Measurements from ENCODE around the gene RHOJ.
"Not testable (repeated sequence)": the region's sequence is repeated elsewhere in the genome, so short reads cannot be mapped to it uniquely, and the experiment has no call there.

Gene RHOJ

DNA sequence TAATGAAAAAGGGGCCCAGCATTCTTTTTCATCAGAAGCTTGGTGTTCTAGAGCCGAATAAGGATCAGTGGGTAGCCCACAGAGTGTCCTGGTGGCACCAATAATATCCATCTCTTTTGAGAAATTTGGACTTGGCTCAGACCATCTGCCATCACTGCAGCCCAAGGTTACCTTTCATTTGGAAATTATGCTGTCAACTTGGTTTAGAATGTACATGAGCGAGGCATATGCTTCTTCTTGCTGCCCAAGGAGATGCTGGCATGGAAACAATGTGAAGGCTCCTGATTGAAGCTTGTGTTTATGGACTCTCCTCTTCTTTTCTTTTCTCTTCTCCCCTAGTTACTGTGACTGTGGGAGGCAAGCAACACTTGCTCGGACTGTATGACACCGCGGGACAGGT is 64.5 kb downstream of the RHOJ start:
- DNase-seq (ENCODE audit: low spot score), result no peak

DNA sequence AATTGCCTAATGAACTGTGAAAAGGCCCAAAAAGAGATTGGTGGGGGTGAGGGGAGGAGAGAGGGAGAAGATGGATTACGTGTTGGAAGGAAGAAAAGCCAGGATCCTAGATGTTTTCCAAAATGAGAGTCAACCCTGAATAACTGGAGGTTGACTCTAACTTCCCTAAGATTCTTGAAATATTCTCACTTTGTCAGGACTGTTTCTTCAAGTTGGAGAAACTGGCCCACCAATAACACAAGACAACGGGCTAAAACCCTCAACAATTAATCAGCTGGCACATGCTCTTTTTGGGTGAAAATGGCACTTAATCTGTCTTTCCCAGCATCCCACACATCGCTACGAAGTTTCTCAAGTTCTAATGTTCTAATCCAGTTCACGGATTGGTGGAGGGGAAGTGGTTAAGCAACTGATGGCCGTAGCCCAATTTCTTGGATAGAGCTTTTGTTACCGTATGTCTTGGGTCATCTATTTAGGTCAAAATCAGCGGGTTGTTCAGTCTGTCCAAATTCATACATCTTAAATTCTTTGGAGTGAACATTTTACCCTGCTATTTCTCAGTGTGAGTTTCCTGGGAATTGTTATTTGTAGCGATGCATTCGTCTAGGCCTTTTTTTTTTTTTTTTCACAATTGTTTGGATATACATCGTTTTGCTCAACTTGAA is 65.5 kb downstream of the RHOJ start:
- DNase-seq (ENCODE audit: low spot score), result no peak

DNA sequence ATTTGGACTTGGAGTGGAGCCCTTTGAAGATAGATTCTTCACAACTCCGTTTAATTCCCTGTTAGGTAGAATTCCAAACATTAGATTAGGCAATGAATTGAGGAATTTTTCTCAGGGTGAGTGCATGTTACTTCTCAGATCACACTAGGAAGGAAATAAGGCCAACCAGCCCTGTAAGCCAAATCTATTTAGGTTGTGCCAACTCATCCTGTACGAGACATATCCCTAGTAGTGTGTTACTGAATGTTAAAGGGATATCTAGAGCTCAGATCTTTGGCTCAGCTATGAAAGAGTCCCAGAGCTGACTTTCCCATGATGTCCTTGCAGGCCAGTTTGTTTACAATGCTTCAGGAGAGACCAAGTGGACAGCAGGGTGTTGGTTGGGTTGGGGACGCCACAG is 68.9 kb downstream of the RHOJ start:
- no peak for DNase-seq (ENCODE audit: low spot score)

DNA sequence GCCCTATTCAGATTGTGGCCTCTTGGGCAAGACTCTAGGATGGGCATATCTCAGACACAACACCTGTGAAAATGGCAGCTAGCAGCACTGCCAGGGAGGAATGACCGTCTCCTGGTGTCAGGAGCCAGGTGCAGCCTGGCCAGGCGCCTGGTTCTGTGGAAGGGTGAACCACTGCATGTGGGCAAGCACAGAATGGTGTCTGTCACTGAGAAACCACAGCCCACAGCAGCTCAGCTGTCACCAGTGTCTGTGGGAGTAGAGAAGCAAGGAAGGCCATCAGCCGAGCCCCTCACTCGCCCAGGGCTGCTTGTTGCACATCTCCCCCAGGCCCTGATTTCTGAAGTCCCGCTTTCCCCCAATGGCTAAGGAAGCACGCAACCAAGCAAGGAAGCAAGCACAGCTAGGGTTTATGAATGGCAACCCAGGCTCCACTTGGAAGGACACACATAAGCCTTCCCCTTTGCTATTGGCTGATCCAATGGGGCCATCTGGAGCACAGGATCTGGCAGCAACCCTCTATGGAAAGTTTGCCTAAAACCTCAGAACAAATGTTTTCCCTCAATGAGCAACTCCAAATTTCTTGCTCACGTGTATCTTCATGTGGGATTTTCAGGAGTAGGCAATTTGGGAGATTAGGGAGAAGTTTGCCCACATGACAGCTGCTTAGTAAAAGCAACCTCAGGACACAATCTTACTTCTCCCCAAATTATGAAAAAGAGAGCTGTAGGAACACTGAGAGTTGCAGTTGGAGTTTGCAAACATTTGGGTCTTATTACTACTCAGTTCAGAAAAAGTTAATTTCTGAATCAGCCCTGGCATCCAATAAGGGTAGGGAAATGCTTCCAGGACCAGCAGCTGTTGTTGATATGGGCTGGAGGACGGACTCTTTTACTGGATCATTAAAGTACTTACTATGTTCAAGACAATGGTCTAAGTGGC is 69.7 kb downstream of the RHOJ start:
- DNase-seq (ENCODE audit: low spot score), result no peak

DNA sequence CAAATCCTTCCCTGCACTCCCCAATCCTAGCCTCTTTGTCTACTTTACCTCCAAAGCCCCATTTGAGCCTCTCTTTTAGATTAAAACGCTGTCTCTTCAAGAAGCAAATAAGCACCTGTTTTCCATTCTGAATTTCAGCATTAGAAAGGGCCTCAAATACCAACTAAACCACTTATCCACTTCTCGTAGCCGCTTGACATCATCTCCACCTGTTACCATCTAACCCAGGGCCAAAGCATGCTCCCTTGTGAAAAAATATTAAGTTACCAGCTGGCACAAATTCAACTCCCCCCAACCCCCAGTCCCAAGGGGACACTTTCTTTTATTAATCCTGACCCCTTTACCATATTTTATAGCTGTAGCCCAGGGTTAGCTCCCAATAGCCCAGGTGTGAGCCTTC is 71.4 kb downstream of the RHOJ start:
- DNase-seq (ENCODE audit: low spot score), result no peak

DNA sequence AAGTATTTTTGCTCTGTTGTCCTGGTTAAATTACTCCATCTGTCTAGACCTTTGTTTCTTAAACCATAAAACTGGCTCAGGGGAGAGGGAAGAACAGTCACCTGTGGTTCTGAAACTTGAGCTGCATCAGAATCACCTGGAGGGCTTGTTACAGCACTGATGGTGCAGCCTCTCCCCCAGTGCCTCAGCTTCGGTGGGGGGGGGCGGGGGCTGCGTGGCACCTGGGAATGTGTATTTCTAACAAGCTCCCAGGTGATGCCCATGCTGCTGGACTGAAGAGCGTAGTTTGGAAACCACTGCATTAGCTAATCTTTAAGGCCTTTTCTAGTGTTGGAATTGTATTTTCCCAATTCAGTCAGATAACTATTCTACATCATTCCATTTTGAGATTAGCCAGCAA is 71.8 kb downstream of the RHOJ start:
- no peak for DNase-seq (ENCODE audit: low spot score)

DNA sequence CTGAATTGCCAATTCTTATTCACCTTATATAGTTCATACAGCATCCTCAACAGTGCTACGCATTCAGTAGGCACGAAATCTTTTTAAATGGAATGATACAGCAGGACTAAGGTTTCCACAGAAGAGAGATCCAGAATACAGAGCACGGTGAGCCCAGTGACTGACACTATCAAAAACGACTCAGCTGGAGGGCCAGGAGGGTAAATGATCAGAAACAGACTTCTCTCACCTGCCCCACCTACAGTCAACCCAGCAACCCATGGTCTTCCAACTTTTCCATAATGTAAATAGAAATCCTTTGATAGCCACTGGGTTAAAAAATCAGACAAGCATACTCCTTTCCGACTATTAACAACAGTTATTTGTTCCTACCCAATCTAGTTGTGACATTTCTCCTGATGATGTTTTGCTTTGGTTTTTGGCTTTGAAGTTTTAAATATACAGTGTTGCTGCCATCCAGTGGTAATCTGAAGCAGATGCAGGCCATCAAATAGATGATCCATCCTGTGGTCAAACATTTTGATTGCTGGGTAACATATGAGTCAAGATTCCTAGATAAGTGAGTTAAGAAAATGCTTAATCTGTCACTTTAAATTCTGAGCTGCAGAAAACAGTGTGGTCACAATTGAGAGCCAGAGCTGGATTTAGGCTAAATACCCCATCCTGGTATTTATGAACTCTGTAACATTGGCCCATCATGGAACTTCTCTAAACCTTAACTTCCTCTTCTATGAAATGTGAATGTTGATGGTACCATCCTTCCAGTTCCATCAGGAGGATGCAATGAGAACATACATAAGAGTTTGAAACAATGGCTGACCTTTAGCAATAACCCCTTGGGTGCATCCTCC is 72.5 kb downstream of the RHOJ start:
- DNase-seq (ENCODE audit: low spot score), result peak; percentile 22

DNA sequence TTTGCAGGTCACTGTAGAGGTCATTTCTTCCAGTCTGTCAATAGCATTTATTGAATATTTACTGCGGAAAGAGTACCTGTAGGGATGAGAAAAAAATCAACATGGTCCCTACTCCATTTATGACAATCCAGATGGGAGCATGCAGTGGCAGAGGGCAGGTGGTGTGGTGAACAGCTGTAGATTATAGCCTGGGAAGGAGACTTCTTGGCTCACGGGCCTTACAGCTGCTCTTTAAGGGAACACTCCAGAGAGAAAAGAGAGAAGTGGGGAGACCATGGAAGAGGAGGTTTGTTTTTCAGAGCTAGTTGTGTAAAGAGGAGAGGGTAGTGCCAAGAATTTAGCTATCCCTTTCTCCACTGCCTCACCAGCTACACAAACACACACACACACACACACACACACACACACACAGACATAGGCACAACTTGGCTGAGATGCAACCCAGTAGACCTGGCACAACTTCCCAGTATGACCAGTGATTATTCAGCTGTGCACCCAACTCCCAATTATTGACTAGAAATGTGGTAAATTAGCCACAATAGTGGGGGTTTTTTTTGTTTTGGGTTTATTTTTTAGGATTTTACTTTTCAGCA is 73.4 kb downstream of the RHOJ start:
- no peak for DNase-seq (ENCODE audit: low spot score)

DNA sequence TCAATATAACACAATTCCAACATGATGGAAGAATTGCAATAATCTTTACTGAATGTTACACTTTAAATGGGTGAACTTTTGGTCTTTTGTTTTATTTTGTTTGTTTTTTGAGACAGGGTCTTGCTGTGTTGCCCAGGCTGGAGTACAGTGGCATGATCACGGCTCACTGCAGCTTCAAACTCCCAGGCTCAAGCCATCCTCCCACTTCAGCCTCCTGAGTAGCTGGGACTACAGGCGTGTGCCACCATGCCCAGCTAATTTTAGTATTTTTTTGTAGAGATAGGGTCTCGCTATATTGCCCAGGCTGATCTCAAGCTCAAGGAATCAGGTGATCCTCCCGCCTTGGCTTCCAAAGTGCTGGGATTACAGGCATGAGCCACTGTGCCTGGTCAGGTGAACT is 75.7 kb downstream of the RHOJ start:
- DNase-seq (ENCODE audit: low spot score), result not testable (repeated sequence)

DNA sequence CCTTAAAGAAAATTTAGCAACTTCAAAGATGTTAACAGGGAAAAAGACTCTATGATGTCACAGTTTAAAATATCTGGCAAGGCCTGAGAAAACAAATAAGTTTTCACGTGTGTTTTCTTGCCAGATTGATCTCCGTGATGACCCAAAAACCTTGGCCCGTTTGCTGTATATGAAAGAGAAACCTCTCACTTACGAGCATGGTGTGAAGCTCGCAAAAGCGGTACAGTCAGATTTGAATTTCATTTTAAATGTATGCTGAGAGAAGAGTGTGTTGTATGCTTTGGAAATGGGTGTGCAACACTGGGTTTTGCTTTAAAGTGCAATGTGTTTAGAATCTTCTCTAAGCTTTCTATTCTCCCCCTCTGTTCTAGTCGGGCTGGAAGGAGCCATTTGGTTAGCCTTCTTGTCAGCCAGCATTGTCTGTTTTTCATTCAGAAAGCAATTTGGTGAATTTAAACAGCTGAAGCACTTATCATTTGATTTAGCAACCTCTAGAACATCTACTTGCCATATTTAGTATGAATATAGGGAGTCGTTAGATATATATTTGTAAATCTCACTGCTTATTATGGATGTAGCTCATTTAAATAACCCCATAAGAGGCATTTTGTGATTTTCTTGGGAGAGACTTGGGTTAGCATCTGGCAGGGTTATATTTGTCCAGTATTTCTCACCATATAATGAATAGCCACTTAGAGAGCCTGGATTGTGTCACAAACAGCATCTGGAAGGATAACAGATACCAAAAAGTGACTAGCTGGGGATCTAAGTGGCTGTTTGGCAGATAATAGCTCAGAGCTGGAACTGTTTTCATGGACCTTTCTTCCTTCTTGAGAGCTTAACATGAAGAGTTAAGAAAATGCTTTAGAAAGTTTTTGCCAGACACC is 79.0 kb downstream of the RHOJ start:
- peak; percentile 2 for DNase-seq (ENCODE audit: low spot score)

DNA sequence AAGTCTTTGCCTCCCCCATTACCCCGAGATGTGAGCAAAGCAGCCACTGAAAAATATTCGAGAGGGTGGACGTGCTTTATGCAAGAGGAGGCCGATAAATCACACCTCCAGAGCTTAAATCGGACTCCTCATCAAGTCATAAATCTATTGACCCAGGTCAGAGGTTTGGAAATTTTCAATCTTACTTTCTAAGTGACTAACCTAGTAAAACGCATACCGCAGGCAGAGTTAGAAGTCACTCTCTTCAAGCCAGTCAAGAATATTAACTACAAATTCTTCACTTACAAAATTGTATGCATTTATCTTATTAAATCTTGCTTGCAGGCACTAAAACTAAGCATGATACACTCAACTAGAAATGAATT is 79.6 kb downstream of the RHOJ start:
- DNase-seq (ENCODE audit: low spot score), result no peak

DNA sequence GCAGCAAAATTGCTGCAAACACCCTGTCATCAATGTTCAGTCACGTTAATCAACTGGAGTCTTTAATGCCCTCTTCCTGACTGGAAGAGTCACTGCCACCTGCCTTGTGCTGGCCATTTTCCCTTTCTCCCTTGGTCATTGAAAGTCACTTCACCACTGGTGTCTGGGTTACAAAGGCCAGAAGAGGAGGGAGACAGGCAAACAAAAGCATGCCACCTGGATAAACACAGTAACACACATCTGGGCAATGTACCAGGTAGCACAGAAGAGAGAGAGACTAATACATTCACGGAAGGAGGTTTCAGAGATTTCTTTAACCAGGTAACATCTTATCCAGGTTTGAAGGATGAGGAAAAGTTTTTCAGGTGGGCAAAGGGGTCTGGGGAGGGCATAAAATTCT is 81.8 kb downstream of the RHOJ start:
- no peak for DNase-seq (ENCODE audit: low spot score)

DNA sequence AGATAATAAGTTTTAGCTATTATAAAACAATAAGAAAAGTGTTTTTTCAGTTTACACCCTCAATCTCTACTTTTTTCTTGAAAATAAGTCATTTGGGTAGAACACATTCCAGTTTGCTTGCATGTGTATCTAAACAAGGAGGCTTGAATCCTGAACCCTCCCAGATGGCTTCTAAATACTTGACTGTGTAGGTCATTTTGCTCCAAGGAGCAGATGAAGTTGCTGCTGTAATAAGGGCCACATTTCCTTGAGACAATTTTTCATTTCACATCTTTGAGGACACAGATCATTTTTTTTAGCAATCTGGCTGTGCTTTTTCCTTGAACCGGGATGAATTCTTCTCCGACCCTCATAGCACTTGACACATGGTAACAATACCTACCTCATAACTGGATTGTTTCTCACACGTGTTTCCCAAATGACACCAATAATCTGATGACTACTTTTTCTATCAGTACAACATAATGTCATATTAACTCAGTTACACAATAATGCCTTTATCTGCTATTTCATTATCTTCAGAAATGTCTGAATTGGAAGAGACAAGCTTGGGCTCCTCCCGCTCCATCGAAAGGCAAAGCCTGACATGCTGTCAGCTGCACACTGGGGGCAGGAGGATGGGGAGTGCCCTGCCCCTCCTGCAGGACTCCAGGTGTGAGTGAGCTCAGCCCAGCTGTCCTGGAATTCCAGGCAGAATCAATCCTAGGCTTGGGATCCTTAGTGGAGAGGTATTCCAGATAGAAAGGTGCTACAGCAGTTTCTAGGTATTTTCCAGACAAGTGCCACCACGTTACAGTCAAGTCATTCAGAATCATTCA is 83.6 kb downstream of the RHOJ start:
- DNase-seq (ENCODE audit: low spot score), result no peak

DNA sequence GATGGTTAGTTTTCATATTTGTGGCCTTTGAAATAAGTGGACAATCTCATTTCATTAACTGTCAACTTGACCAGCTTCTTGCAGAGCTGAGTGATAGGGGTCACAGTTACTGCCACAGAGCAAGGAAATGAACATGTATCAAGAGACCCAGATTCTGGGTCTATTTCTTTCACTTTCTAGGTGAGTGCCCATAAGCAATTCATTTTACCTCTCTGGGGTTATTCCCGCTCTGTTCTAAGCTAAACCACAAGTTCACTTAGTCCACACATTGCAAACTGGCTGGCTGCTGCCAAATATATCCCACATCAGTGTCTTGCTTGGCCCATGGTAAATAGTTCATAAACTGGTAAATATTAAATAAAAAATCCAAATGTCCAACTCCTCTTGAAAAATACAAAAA is 84.6 kb downstream of the RHOJ start:
- DNase-seq (ENCODE audit: low spot score), result no peak

DNA sequence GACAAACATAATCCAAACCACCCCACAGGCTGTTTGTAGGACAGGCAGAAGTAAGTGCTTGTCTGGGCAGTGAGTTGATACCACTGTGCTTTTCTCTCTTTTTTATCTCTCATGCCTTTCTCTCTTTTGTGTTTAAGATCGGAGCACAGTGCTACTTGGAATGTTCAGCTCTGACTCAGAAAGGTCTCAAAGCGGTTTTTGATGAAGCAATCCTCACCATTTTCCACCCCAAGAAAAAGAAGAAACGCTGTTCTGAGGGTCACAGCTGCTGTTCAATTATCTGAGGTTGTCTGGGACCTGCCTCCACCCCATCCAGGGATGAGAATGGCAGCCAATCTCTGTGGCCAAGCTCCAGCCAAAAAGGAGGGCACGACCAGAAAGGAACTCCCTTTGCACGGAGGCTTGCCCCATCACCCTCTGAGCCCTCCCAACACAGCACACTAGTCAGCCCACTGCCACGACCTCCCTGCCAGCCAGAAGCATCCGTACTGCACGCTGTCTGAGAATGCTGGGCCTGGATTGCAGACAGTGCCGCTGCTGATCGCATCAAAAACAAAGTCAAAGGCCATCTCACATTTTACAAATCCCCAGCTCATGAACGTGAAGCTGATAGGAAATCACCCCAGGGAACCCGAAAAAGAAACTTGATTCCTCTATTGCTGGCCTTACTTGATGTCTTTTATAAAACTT is 86.6 kb downstream of the RHOJ start:
- no peak for DNase-seq (ENCODE audit: low spot score)

DNA sequence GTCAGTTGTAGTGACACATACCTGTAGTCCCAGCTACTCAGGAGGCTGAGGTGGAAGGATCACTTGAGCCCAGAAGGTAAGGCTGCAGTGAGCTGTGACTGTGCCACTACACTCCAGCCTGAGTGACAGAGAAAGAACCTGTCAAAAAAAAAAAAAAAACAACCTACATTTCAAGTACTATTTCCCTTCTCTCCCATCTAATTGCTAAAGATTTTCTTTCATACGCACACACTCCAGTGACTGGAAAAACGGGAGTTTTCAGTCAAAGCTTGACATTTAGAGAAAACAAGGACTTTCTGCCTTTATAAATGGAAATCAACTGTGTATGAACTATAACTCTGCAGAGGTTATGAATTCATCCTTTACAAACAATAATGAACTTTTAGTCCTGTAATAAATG is 88.6 kb downstream of the RHOJ start:
- DNase-seq (ENCODE audit: low spot score), result no peak

DNA sequence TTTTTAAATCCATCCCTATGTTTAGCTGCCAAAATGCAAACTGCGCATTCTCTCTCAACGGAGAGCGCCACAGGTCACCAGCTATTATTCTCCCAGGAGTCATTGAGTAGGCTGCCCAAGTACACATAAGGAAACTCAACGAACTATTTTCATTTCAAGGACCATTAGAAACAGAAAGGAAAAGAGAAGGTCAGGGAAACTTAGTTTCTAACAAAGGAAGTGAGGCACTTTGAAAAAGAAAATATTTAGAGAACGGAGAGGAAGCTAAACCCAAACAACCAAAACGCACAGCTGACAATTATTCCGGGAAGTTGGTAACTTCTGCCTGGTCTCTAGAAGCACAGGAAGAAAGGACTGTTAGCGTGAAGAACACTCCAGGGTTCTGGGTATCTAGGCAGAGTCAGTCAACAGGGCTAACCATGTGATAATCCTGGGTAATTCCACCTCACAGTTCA is 91.0 kb downstream of the RHOJ start:
- DNase-seq (ENCODE audit: low spot score), result no peak

DNA sequence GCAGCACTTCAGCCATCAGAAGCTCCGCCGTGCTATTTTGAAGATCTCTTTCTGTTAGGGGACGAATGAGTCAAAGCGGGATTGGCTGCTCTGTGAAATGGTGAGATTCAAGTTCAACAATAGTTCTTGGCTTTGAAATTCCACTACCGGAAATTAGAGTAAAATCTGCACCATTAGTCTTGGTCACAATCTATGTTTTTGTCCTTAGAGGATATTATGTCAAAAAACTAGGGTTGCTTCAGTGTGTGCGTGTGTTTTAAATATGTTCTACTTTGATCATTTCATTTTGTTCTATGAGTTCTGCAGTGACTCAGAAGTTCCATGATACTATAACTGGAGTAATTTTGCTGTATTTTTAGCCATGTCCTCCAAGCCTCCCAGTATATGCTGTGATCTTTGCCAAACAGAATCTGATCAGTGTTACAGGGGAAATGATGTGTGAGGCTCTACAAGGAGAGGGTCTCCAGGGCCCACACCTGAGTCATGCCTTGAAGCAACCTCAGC is 91.9 kb downstream of the RHOJ start:
- DNase-seq (ENCODE audit: low spot score), result no peak

DNA sequence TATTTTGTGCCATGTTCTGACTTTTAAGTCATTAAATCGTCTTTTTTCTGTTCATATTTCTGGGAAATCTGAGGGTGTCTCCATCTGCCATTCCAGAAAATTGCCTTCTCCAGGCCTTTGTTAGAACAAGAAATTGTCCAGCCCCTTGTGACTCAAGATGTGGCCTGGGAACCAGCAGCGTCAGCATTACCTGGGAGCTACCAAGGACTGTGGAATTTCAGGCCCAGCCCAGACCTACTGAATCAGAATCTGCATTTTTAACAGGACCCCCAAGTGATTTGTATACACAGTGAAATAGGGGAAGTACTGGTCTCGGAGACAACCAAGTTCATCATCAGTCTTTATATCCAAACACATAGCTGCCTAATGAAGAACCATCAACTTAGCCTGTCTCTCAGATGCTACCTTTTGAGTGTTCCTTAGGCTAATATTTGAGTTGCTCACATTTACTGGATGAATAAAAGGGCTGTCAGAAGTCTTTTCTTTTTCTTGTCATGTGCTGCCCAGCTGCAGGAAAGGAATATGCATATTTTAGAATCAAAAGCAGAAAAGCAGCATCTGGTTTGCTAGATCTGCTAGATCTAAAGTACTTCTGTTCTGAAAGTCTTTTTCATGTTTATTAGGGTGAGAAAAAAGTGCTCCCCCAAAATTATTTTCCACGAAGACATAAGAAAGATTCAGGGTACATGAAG is 93.3 kb downstream of the RHOJ start:
- no peak for DNase-seq (ENCODE audit: low spot score)

Data from CD4-positive, alpha-beta T cell treated with Interleukin-2 at 100 ng/mL for 4 hours (primary cell).